ENCODE measurements around the gene ORC3. TPM values are rescaled to one million over a fixed set of nuclear protein-coding genes. Genes with fewer than 3 reads are reported as not detected.

The ORC3 gene
- total RNA-seq, 6 experiments from 2014 or later, result 7.7 to 12.7 (median 9.8) TPM

GRCh38 chr6:87661503-87661902 is 71.6 kb downstream of the ORC3 start:
- no peak for ATAC-seq
- H3K27me3 ChIP-seq, result no peaks in the 10 kb centered on the region
- H3K4me1 ChIP-seq, result peaks cover 0 to 34% (median 3%) of the 10 kb centered on the region in 4 donors
- H3K4me3 ChIP-seq, result no peak overlapping the region
- H3K9me3 ChIP-seq, result no peaks in the 10 kb centered on the region
- no peaks in the 10 kb centered on the region for H3K36me3 ChIP-seq
- H3K27ac ChIP-seq, result no peak overlapping the region
- TF ChIP-seq POLR2A (IDR thresholded peaks at IDR 0.05), result no peak
- TF ChIP-seq, protein P1, sequence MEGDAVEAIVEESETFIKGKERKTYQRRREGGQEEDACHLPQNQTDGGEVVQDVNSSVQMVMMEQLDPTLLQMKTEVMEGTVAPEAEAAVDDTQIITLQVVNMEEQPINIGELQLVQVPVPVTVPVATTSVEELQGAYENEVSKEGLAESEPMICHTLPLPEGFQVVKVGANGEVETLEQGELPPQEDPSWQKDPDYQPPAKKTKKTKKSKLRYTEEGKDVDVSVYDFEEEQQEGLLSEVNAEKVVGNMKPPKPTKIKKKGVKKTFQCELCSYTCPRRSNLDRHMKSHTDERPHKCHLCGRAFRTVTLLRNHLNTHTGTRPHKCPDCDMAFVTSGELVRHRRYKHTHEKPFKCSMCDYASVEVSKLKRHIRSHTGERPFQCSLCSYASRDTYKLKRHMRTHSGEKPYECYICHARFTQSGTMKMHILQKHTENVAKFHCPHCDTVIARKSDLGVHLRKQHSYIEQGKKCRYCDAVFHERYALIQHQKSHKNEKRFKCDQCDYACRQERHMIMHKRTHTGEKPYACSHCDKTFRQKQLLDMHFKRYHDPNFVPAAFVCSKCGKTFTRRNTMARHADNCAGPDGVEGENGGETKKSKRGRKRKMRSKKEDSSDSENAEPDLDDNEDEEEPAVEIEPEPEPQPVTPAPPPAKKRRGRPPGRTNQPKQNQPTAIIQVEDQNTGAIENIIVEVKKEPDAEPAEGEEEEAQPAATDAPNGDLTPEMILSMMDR (IDR thresholded peaks at IDR 0.05), result no peak
- intact Hi-C loops (cut with DNase I), result no loop called here
- no peak for DNase-seq
- WGBS (ENCODE audit: insufficient coverage, low coverage, low lambda C conversion rate, missing lambda C conversion rate), result 60% methylated on average over 1 of the region's 1 CpG

DNA sequence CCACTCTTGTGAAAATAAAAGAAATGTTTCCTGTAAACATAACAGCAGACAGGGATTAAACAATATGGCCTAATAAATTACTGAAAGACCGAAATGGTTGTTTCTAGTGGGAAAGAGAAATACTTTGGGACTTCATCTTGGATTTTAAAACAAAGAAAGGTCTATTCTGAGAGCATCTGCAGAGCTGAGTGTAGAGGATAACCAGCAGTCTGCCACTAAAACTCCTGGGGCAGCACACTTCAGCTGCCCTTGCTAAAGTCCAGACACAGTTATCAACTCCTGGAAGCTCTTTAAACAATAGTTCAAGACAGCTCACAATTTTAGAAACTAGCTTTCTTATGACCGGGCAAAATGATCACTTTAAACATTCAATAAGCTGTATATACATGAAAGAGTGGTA is 73.5 kb downstream of the ORC3 start:
- DNase-seq (no peak), ATAC-seq (peak in 2 of 4 donors; percentile 50)
- WGBS (ENCODE audit: insufficient coverage, low coverage, low lambda C conversion rate, missing lambda C conversion rate), result 59% methylated on average over 2 of the region's 2 CpGs
- H3K4me1 ChIP-seq, result peaks cover 0 to 52% (median 7%) of the 10 kb centered on the region in 4 donors
- no peak overlapping the region for H3K4me3 ChIP-seq
- H3K9me3 ChIP-seq, result no peaks in the 10 kb centered on the region
- TF ChIP-seq, protein P1 (IDR thresholded peaks at IDR 0.05), result no peak
- TF ChIP-seq POLR2A (IDR thresholded peaks at IDR 0.05), result no peak
- H3K27me3 ChIP-seq, result no peaks in the 10 kb centered on the region
- no peaks in the 10 kb centered on the region for H3K36me3 ChIP-seq
- intact Hi-C loops (cut with DNase I), result no loop called here
- H3K27ac ChIP-seq, result peak overlapping the region in 1 of 3 donors; percentile 79

GRCh38 chr6:87664921-87665485 is 75.1 kb downstream of the ORC3 start:
- DNase-seq (no peak), ATAC-seq (peak; percentile 58 to 78 (median 66))
- no peak for TF ChIP-seq POLR2A (IDR thresholded peaks at IDR 0.05)
- TF ChIP-seq, protein P1 (IDR thresholded peaks at IDR 0.05), result no peak
- intact Hi-C loops (cut with DNase I), result no loop called here
- H3K9me3 ChIP-seq, result no peaks in the 10 kb centered on the region
- H3K4me1 ChIP-seq, result peaks cover 0 to 62% (median 7%) of the 10 kb centered on the region in 4 donors
- H3K27ac ChIP-seq, result peak overlapping the region; percentile 25 to 79 (median 51)
- H3K27me3 ChIP-seq, result no peaks in the 10 kb centered on the region
- H3K36me3 ChIP-seq, result no peaks in the 10 kb centered on the region
- H3K4me3 ChIP-seq, result no peak overlapping the region

DNA sequence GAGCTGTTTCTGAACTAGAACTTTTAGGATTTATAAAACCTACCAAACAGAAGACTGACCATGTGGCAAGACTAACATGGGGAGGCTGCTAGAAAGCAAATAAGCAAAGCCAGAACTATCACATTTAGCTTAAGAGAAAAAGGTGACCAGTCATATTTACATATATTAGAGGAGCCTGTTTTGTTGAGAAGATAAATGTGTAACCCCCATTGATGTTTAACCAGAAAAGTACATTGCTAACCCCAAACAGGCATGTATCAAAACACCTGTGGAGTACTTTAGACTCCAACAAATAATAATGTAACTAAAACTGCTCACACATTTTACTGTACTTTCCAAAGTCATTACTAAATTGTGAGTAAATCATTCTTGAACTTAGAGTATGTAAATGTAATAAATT is 77.1 kb downstream of the ORC3 start:
- H3K27ac ChIP-seq, result peak overlapping the region; percentile 30 to 79 (median 41)
- H3K9me3 ChIP-seq, result no peaks in the 10 kb centered on the region

More for the DNA sequence above, 77.1 kb downstream of the ORC3 start:
- no peaks in the 10 kb centered on the region for H3K36me3 ChIP-seq
- peaks cover 0 to 77% (median 15%) of the 10 kb centered on the region in 4 donors for H3K4me1 ChIP-seq
- TF ChIP-seq, protein P1 (IDR thresholded peaks at IDR 0.05), result no peak
- TF ChIP-seq POLR2A (IDR thresholded peaks at IDR 0.05), result no peak
- intact Hi-C loops (cut with DNase I), result no loop called here
- peak in 1 of 4 donors; percentile 12 for ATAC-seq
- no peak for DNase-seq
- H3K4me3 ChIP-seq, result no peak overlapping the region
- H3K27me3 ChIP-seq, result no peaks in the 10 kb centered on the region

Measured in right lobe of liver (tissue), 6 donors.